Measurements from ENCODE around the gene LUC7L3.
A peak's percentile ranks its signal among the peaks of the same experiment; 100 is the strongest.

The LUC7L3 gene

GRCh38 chr17:50737118-50737698 is 17.8 kb downstream of the LUC7L3 start:
- TF ChIP-seq POLR2A (IDR thresholded peaks at IDR 0.05; ENCODE audit: low read depth, low read length) (no peak), POLR2AphosphoS5 (IDR thresholded peaks at IDR 0.05; ENCODE audit: low read depth, low read length) (no peak), TAF1 (IDR thresholded peaks at IDR 0.05; ENCODE audit: borderline replicate concordance, low read depth, low read length) (no peak)
- no peak for DNase-seq (ENCODE audit: insufficient read length)
- no peak for FAIRE-seq

GRCh38 chr17:50739098-50739497 is 19.7 kb downstream of the LUC7L3 start:
- no peak for DNase-seq (ENCODE audit: insufficient read length)
- no peak for FAIRE-seq
- TF ChIP-seq TAF1 (IDR thresholded peaks at IDR 0.05; ENCODE audit: borderline replicate concordance, low read depth, low read length): no peak
- TF ChIP-seq POLR2AphosphoS5 (IDR thresholded peaks at IDR 0.05; ENCODE audit: low read depth, low read length): no peak

DNA sequence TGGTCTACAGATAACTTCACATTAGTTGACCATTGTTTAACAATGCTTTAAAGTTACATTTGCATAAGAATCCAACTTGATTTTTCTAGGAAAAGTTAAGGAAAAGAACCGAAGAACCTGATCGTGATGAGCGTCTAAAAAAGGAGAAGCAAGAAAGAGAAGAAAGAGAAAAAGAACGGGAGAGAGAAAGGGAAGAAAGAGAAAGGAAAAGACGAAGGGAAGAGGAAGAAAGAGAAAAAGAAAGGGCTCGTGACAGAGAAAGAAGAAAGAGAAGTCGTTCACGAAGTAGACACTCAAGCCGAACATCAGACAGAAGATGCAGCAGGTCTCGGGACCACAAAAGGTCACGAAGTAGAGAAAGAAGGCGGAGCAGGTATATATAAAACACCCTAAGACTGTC is 26.2 kb downstream of the LUC7L3 start:
- FAIRE-seq (no peak), DNase-seq (ENCODE audit: insufficient read length) (no peak)
- TF ChIP-seq TAF1 (IDR thresholded peaks at IDR 0.05; ENCODE audit: borderline replicate concordance, low read depth, low read length) (no peak), POLR2AphosphoS5 (IDR thresholded peaks at IDR 0.05; ENCODE audit: low read depth, low read length) (no peak), POLR2A (IDR thresholded peaks at IDR 0.05; ENCODE audit: low read depth, low read length) (no peak)

DNA sequence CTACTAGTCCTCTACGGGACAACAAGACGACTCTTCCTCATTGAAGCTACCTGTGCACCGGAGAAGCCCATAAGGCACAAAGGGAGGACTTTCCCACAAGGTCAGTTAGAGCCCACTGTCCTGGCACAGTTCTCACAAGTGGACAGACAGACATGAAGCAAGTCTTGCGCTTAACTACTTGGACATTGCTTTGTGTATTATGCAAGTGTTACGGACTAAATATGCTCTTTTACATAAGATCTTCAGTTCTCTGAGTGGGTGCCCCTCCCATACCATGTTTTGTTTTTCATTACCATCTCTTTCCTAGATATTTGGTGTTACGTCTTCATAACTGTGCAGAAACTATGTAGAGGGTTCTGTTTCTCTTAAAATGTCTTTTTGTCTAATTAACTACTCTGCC is 29.8 kb downstream of the LUC7L3 start:
- DNase-seq (ENCODE audit: insufficient read length): no peak
- FAIRE-seq: no peak
- TF ChIP-seq POLR2AphosphoS5 (IDR thresholded peaks at IDR 0.05; ENCODE audit: low read depth, low read length) (no peak), TAF1 (IDR thresholded peaks at IDR 0.05; ENCODE audit: borderline replicate concordance, low read depth, low read length) (no peak), POLR2A (IDR thresholded peaks at IDR 0.05; ENCODE audit: low read depth, low read length) (no peak)

GRCh38 chr17:50754521-50754920 is 35.1 kb downstream of the LUC7L3 start:
- no peak for DNase-seq (ENCODE audit: insufficient read length)
- TF ChIP-seq POLR2AphosphoS5 (IDR thresholded peaks at IDR 0.05; ENCODE audit: low read depth, low read length) (no peak), POLR2A (IDR thresholded peaks at IDR 0.05; ENCODE audit: low read depth, low read length) (no peak), TAF1 (IDR thresholded peaks at IDR 0.05; ENCODE audit: borderline replicate concordance, low read depth, low read length) (no peak)
- peak; percentile 50 for FAIRE-seq

- no peak for FAIRE-seq
Observed at GRCh38 chr17:50758524-50758923, 39.1 kb downstream of the LUC7L3 start.

GRCh38 chr17:50758989-50759544 is 39.7 kb downstream of the LUC7L3 start:
- DNase-seq (ENCODE audit: insufficient read length): no peak
- no peak for FAIRE-seq
- no peak for TF ChIP-seq TAF1 (IDR thresholded peaks at IDR 0.05; ENCODE audit: borderline replicate concordance, low read depth, low read length)
- TF ChIP-seq POLR2A (IDR thresholded peaks at IDR 0.05; ENCODE audit: low read depth, low read length): no peak
- TF ChIP-seq POLR2AphosphoS5 (IDR thresholded peaks at IDR 0.05; ENCODE audit: low read depth, low read length): no peak

More at GRCh38 chr17:50758524-50758923, 39.1 kb downstream of the LUC7L3 start:
- no peak for DNase-seq (ENCODE audit: insufficient read length)
- TF ChIP-seq TAF1 (IDR thresholded peaks at IDR 0.05; ENCODE audit: borderline replicate concordance, low read depth, low read length) (no peak), POLR2AphosphoS5 (IDR thresholded peaks at IDR 0.05; ENCODE audit: low read depth, low read length) (no peak), POLR2A (IDR thresholded peaks at IDR 0.05; ENCODE audit: low read depth, low read length) (no peak)

GRCh38 chr17:50762177-50762576 is 42.8 kb downstream of the LUC7L3 start:
- DNase-seq (ENCODE audit: insufficient read length): no peak
- TF ChIP-seq TAF1 (IDR thresholded peaks at IDR 0.05; ENCODE audit: borderline replicate concordance, low read depth, low read length): no peak
- no peak for FAIRE-seq

- DNase-seq (ENCODE audit: insufficient read length) (no peak), FAIRE-seq (no peak)
- TF ChIP-seq POLR2AphosphoS5 (IDR thresholded peaks at IDR 0.05; ENCODE audit: low read depth, low read length) (no peak), POLR2A (IDR thresholded peaks at IDR 0.05; ENCODE audit: low read depth, low read length) (no peak), TAF1 (IDR thresholded peaks at IDR 0.05; ENCODE audit: borderline replicate concordance, low read depth, low read length) (no peak)
Observed at GRCh38 chr17:50763716-50764475, 44.5 kb downstream of the LUC7L3 start.

- FAIRE-seq (no peak), DNase-seq (ENCODE audit: insufficient read length) (no peak)
- no peak for TF ChIP-seq POLR2A (IDR thresholded peaks at IDR 0.05; ENCODE audit: low read depth, low read length)
- TF ChIP-seq TAF1 (IDR thresholded peaks at IDR 0.05; ENCODE audit: borderline replicate concordance, low read depth, low read length): no peak
- TF ChIP-seq POLR2AphosphoS5 (IDR thresholded peaks at IDR 0.05; ENCODE audit: low read depth, low read length): no peak
Observed at GRCh38 chr17:50764734-50765149, 45.3 kb downstream of the LUC7L3 start.

DNA sequence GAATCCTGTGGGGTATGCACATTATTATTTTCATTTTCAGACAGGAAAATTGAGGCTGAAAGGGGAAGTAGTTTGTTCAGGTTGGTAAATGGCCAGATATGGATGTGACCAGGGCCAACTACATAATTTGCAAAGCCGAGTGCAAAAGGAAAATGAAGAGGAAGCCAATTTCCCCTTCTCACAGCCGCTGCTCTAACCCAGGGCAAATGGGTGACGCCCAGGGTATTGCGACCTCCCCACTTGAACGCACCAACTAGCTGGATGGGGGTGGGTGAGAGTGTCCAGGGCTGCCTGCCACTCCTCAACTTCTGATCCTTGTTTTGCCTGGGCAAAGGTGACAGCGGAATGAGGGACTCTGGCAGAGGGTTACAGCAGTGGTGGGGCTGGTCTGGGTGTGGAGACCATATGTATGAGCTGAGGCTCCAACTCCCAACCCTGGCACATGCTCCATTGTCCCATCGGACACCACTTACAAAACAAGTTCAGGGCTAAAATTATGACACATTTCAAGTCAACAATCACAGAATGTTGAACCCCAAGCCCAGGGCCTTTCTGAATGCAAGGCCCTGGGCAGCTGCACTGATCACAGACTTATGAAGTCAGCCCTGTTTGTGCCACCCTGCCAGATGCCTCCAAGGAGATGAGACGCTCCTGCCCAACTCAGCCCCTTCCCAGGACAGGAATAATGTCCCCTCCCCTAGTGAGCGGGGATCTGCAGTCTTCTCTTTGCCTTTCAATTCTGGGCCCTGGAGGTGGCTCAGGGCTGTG is 46.2 kb downstream of the LUC7L3 start:
- TF ChIP-seq POLR2AphosphoS5 (IDR thresholded peaks at IDR 0.05; ENCODE audit: low read depth, low read length): no peak
- no peak for TF ChIP-seq POLR2A (IDR thresholded peaks at IDR 0.05; ENCODE audit: low read depth, low read length)
- no peak for TF ChIP-seq TAF1 (IDR thresholded peaks at IDR 0.05; ENCODE audit: borderline replicate concordance, low read depth, low read length)
- FAIRE-seq: no peak
- DNase-seq (ENCODE audit: insufficient read length): peak; percentile 40

Measured in GM12892 (cell line).